HCT116 (cell line): ENCODE data around the gene GDE1. TPM values are rescaled to one million over a fixed set of nuclear protein-coding genes. Genes with fewer than 3 reads are reported as not detected.
A peak's percentile ranks its signal among the peaks of the same experiment; 100 is the strongest.

Experiments
- ATAC-seq: fragments of 200-7000 bp; cut with Tn5 transposase; 2 replicates; pipeline ENCODE4 v1.9.1; 2020; ENCODE audit warnings: mild to moderate bottlenecking, moderate library complexity
- BruUV-seq: library from RNA; stranded (reverse); fragments of 400-500 nt; replicated peaks from 2 replicates; lab custom pipeline; 2021; lab: Mats Ljungman, UMichigan
- CTCF ChIA-PET: fragments of 300-600 bp; sonication (Branson Sonifier 250); formaldehyde crosslinking; loops from one replicate; lab custom pipeline; 2021; ENCODE audit warnings: antibody characterized with exemption; lab: Charles Lee
- POLR2A ChIA-PET: fragments of 300-600, 350-600 bp; sonication (Branson Sonifier 250); formaldehyde crosslinking; loops from one replicate; lab custom pipeline; 2021; ENCODE audit warnings: antibody characterized with exemption; lab: Charles Lee
- RAD21 ChIA-PET, 2 experiments: fragments of 300-600 bp; sonication (Branson Sonifier 250); formaldehyde crosslinking; loops; one replicate each; lab custom pipeline; 2023; ENCODE audit warnings: low total read pairs in 2 of 2; ENCODE audit not compliant: uncharacterized antibody in 2 of 2, unreplicated experiment in 2 of 2, low non-redundant PET in 1 of 2; lab: Charles Lee
- DNase-seq: peaks from one replicate; pipeline ENCODE4 v3.0.0-alpha.2; 2010; ENCODE audit warnings: low read depth, low spot score
- H2AFZ ChIP-seq: fragments of 200-600 bp; shearing (Covaris generic), sonication (generic); 2 replicates; pipeline ENCODE4 v1.6.1; 2017; ENCODE audit warnings: low read depth, mixed run types, mixed read lengths, antibody characterized with exemption, low read length; ENCODE audit not compliant: poor library complexity, severe bottlenecking
- H3K27ac ChIP-seq: 2 replicates; pipeline ENCODE4 v1.5.1; 2012; ENCODE audit warnings: low read depth, low read length
- H3K27me3 ChIP-seq: fragments of 200-600 bp; sonication (generic); 2 replicates; pipeline ENCODE4 v1.6.1; 2016; ENCODE audit warnings: mixed run types, low read length, mixed read lengths; ENCODE audit not compliant: insufficient read depth
- H3K36me3 ChIP-seq, 2 experiments: fragments of 200-500 bp in 1 of 2; fragments of 200-600 bp in 1 of 2; sonication (Bioruptor generic) in 1 of 2; sonication (generic) in 1 of 2; 2 replicates each; pipeline versions ENCODE4 v1.5.1 to v1.6.1; 2014 to 2016; ENCODE audit warnings: low read length in 2 of 2, inconsistent platforms in 1 of 2, mixed read lengths in 1 of 2, mixed run types in 1 of 2; ENCODE audit not compliant: insufficient read depth in 2 of 2, control insufficient read depth in 1 of 2
- H3K4me1 ChIP-seq, 2 experiments: fragments of 200-600 bp in 1 of 2; sonication (generic) in 1 of 2; 2 replicates each; pipeline versions ENCODE4 v1.5.1 to v1.6.1; 2012 to 2017; ENCODE audit warnings: low read length in 2 of 2, inconsistent platforms in 1 of 2, mild to moderate bottlenecking in 1 of 2, mixed read lengths in 1 of 2, mixed run types in 1 of 2, moderate library complexity in 1 of 2; ENCODE audit not compliant: insufficient read depth in 2 of 2, control insufficient read depth in 1 of 2
- H3K4me2 ChIP-seq: fragments of 200-600 bp; sonication (generic); 2 replicates; pipeline ENCODE4 v1.6.1; 2017; ENCODE audit warnings: mixed run types, low read length, mixed read lengths
- H3K4me3 ChIP-seq, 2 experiments: fragments of 200-600 bp in 1 of 2; sonication (generic) in 1 of 2; replicated peaks in 1 of 2; 2 replicates each; pipeline ENCODE4 v1.5.1; 2011 to 2016; ENCODE audit warnings: low read length in 2 of 2, control low read depth in 1 of 2, low read depth in 1 of 2, mild to moderate bottlenecking in 1 of 2, mixed read lengths in 1 of 2, mixed run types in 1 of 2
- H3K79me2 ChIP-seq: fragments of 200-600 bp; sonication (generic); 2 replicates; pipeline ENCODE4 v1.6.1; 2017; ENCODE audit warnings: mild to moderate bottlenecking, mixed run types, low read length, moderate library complexity, mixed read lengths; ENCODE audit not compliant: insufficient read depth
- H3K9ac ChIP-seq: fragments of 200-600 bp; sonication (generic); 2 replicates; pipeline ENCODE4 v1.6.1; 2016; ENCODE audit warnings: low read length, mixed read lengths
- H3K9me2 ChIP-seq: fragments of 200-600 bp; sonication (generic), shearing (Covaris generic); 2 replicates; pipeline ENCODE4 v1.6.1; 2017; ENCODE audit warnings: mixed run types, mild to moderate bottlenecking, moderate library complexity; ENCODE audit not compliant: insufficient read depth
- H3K9me3 ChIP-seq, 2 experiments: fragments of 200-500 bp in 1 of 2; fragments of 200-600 bp in 1 of 2; sonication (Bioruptor generic) in 1 of 2; sonication (generic) in 1 of 2; 2 replicates each; pipeline ENCODE4 v1.6.1; 2014 to 2017; ENCODE audit warnings: low read length in 2 of 2, mixed read lengths in 2 of 2, inconsistent platforms in 1 of 2, low read depth in 1 of 2, mild to moderate bottlenecking in 1 of 2, mixed run types in 1 of 2, moderate library complexity in 1 of 2; ENCODE audit not compliant: control insufficient read depth in 1 of 2, insufficient read depth in 1 of 2
- H4K20me1 ChIP-seq: fragments of 200-600 bp; sonication (generic), shearing (Covaris generic); 2 replicates; pipeline ENCODE4 v1.6.1; 2017; ENCODE audit warnings: mixed run types, mild to moderate bottlenecking, moderate library complexity; ENCODE audit not compliant: insufficient read depth
- CBX3 ChIP-seq: IDR thresholded peaks from 2 replicates; pipeline ENCODE4 v1.6.1; 2012; ENCODE audit warnings: low read depth
- CEBPB ChIP-seq: IDR thresholded peaks from 2 replicates; pipeline ENCODE4 v1.6.1; 2012; ENCODE audit warnings: low read depth
- EGR1 ChIP-seq: IDR thresholded peaks from 2 replicates; pipeline ENCODE4 v1.6.1; 2012; ENCODE audit warnings: low read depth
- ELF1 ChIP-seq: IDR thresholded peaks from 2 replicates; pipeline ENCODE4 v1.6.1; 2012; ENCODE audit warnings: low read depth, borderline replicate concordance
- EZH2 ChIP-seq: fragments of 200-600 bp; sonication (generic); IDR thresholded peaks from 2 replicates; pipeline ENCODE4 v1.6.1; 2017; ENCODE audit warnings: antibody characterized with exemption, mixed run types
- EZH2phosphoT487 ChIP-seq: fragments of 200-600 bp; IDR thresholded peaks from 2 replicates; pipeline ENCODE4 v1.6.1; 2018; ENCODE audit warnings: antibody characterized with exemption, borderline replicate concordance
- FOSL1 ChIP-seq: IDR thresholded peaks from 2 replicates; pipeline ENCODE4 v1.6.1; 2012; ENCODE audit warnings: low read depth
- JUND ChIP-seq: IDR thresholded peaks from 2 replicates; pipeline ENCODE4 v1.6.1; 2012
- MAX ChIP-seq: IDR thresholded peaks from 2 replicates; pipeline ENCODE4 v1.6.1; 2012
- POLR2AphosphoS5 ChIP-seq: IDR thresholded peaks from 2 replicates; pipeline ENCODE4 v1.6.1; 2011; ENCODE audit warnings: mild to moderate bottlenecking, low read depth, low read length, moderate library complexity
- RAD21 ChIP-seq: IDR thresholded peaks from 2 replicates; pipeline ENCODE4 v1.6.1; 2012; ENCODE audit warnings: low read depth, mild to moderate bottlenecking
- REST ChIP-seq: IDR thresholded peaks from 2 replicates; pipeline ENCODE4 v1.6.1; 2012; ENCODE audit warnings: low read depth
- SIN3A ChIP-seq: IDR thresholded peaks from 2 replicates; pipeline ENCODE4 v1.6.1; 2012; ENCODE audit warnings: low read depth
- SP1 ChIP-seq: IDR thresholded peaks from 2 replicates; pipeline ENCODE4 v1.6.1; 2012; ENCODE audit warnings: low read depth
- SRF ChIP-seq: IDR thresholded peaks from 2 replicates; pipeline ENCODE4 v1.6.1; 2012; ENCODE audit warnings: low read depth
- YY1 ChIP-seq: IDR thresholded peaks from 2 replicates; pipeline ENCODE4 v1.6.1; 2011; ENCODE audit warnings: low read length, low read depth, moderate library complexity, mild to moderate bottlenecking; ENCODE audit not compliant: insufficient replicate concordance; ENCODE audit errors: extremely low read depth
- ZBTB33 ChIP-seq: IDR thresholded peaks from 2 replicates; pipeline ENCODE4 v1.6.1; 2011; ENCODE audit warnings: mild to moderate bottlenecking, low read length, moderate library complexity; ENCODE audit not compliant: insufficient replicate concordance; ENCODE audit errors: extremely low read depth
- ZFX ChIP-seq: fragments of 450-650 bp; IDR thresholded peaks from 2 replicates; pipeline ENCODE4 v1.6.1; 2017
- intact Hi-C: fragments of 100-400 bp; cut with micrococcal nuclease; formaldehyde crosslinking; loops from 2 replicates; pipeline ENCODE4 v1.10.0; 2022
- total RNA-seq: library from RNA; stranded (reverse); gene quantifications from one replicate; pipeline ENCODE4 v1.2.1, GENCODE V29; 2021; ENCODE audit not compliant: unreplicated experiment

GDE1 gene
- total RNA-seq, 1 experiment from 2014 or later: 47.1 TPM

- RAD21 ChIA-PET: no interaction called here
- no peak for DNase-seq
Measured at GRCh38 chr16:19479302-19479721, 42.6 kb downstream of the GDE1 start.

More at GRCh38 chr16:19479302-19479721, 42.6 kb downstream of the GDE1 start:
- intact Hi-C loops: no loop called here
- H3K9me3 ChIP-seq: no peaks in the 10 kb centered on the region
- POLR2A ChIA-PET: no interaction called here
- CTCF ChIA-PET: no interaction called here
- H3K27me3 ChIP-seq: no peaks in the 10 kb centered on the region
- no peaks in the 10 kb centered on the region for H4K20me1 ChIP-seq
- no peaks in the 10 kb centered on the region for H3K9me2 ChIP-seq
- H3K36me3 ChIP-seq: peaks cover 0 to 13% of the 10 kb centered on the region in 2 experiments; a peak in 1 of 4 replicates
- peaks cover 22 to 36% of the 10 kb centered on the region in 2 experiments for H3K4me1 ChIP-seq
- TF ChIP-seq EZH2phosphoT487: no peak
- no peak for TF ChIP-seq SP1
- no peak for TF ChIP-seq EZH2
- TF ChIP-seq CEBPB: no peak
- no peak for TF ChIP-seq MAX
- no peak for TF ChIP-seq ZFX
- no peak for TF ChIP-seq ELF1
- TF ChIP-seq POLR2AphosphoS5: no peak
- TF ChIP-seq EGR1: no peak
- no peak for TF ChIP-seq JUND
- TF ChIP-seq REST: no peak
- no peak for TF ChIP-seq SIN3A
- no peak for TF ChIP-seq YY1
- no peak for TF ChIP-seq ZBTB33
- TF ChIP-seq FOSL1: no peak
- no peak for TF ChIP-seq SRF
- TF ChIP-seq RAD21: no peak
- TF ChIP-seq CBX3: no peak
- TF ChIP-seq, all 23 proteins: peak for 0
- H3K4me3 ChIP-seq: no peak overlapping the region
- no peak for ATAC-seq
- H3K4me2 ChIP-seq: 0 out of 2 replicates have a peak overlapping the region, but pooled peaks have one; percentile 65
- no peak overlapping the region for H3K9ac ChIP-seq
- no peak overlapping the region for H3K27ac ChIP-seq
- no peaks in the 10 kb centered on the region for H3K79me2 ChIP-seq
- no peak overlapping the region for H2AFZ ChIP-seq
- no TSS peak for BruUV-seq
